ENCODE results near the gene EIF2D. TPM values are rescaled to one million over a fixed set of nuclear protein-coding genes. Genes with fewer than 3 reads are reported as not detected.

The EIF2D gene
- total RNA-seq, 2 donors from 2014 or later = 40.5 to 41.1 TPM

GRCh38 chr1:206558794-206559671 lies 53.2 kb downstream of the EIF2D start:
- Histone ChIP-seq H3K4me1 (ENCODE audit: control insufficient read depth in 1 of 2, low read depth in 2 of 2) (peaks cover 8 to 27% of the 10 kb centered on the region in 2 donors), H3K27me3 (replicated peaks; ENCODE audit: insufficient read depth) (no peaks in the 10 kb centered on the region), H3K36me3 (no peaks in the 10 kb centered on the region), H3K9me3 (no peaks in the 10 kb centered on the region), H3K4me3 (peak overlapping the region; percentile 75), H3K27ac (peak overlapping the region in 1 of 2 donors; percentile 19)
- TF ChIP-seq CTCF (IDR thresholded peaks at IDR 0.05) = no peak
- DNase-seq (ENCODE audit: low spot score) (no peak), ATAC-seq (ENCODE audit: insufficient number of reproducible peaks, low FRiP score, low read depth) (no peak)

- Histone ChIP-seq H3K27ac (peak overlapping the region; percentile 15 to 59), H3K9me3 (no peaks in the 10 kb centered on the region), H3K36me3 (no peaks in the 10 kb centered on the region), H3K4me1 (ENCODE audit: control insufficient read depth in 1 of 2, low read depth in 2 of 2) (peaks cover 8 to 27% of the 10 kb centered on the region in 2 donors), H3K27me3 (replicated peaks; ENCODE audit: insufficient read depth) (no peaks in the 10 kb centered on the region), H3K4me3 (peak overlapping the region; percentile 75)
- DNase-seq (ENCODE audit: low spot score) = no peak
- ATAC-seq (ENCODE audit: insufficient number of reproducible peaks, low FRiP score, low read depth) = no peak
- TF ChIP-seq CTCF (IDR thresholded peaks at IDR 0.05) = no peak
These were observed 54.4 kb downstream of the EIF2D start for GRCh38 chr1:206557636-206558473.

GRCh38 chr1:206556750-206557635 lies 55.3 kb downstream of the EIF2D start:
- H3K36me3 ChIP-seq = no peaks in the 10 kb centered on the region
- H3K27me3 ChIP-seq (replicated peaks; ENCODE audit: insufficient read depth) = no peaks in the 10 kb centered on the region
- ATAC-seq (ENCODE audit: insufficient number of reproducible peaks, low FRiP score, low read depth) = peak; percentile 48
- peak overlapping the region; percentile 15 to 59 for H3K27ac ChIP-seq
- peak; percentile 19 for DNase-seq (ENCODE audit: low spot score)
- no peaks in the 10 kb centered on the region for H3K9me3 ChIP-seq
- no peak for TF ChIP-seq CTCF (IDR thresholded peaks at IDR 0.05)
- peaks cover 8 to 27% of the 10 kb centered on the region in 2 donors for H3K4me1 ChIP-seq (ENCODE audit: control insufficient read depth in 1 of 2, low read depth in 2 of 2)
- H3K4me3 ChIP-seq = peak overlapping the region; percentile 75

GRCh38 chr1:206556047-206556749 lies 56.1 kb downstream of the EIF2D start:
- no peak for TF ChIP-seq CTCF (IDR thresholded peaks at IDR 0.05)
- Histone ChIP-seq H3K4me1 (ENCODE audit: control insufficient read depth in 1 of 2, low read depth in 2 of 2) (peaks cover 8 to 27% of the 10 kb centered on the region in 2 donors), H3K9me3 (no peaks in the 10 kb centered on the region), H3K27me3 (replicated peaks; ENCODE audit: insufficient read depth) (no peaks in the 10 kb centered on the region), H3K4me3 (peak overlapping the region; percentile 75), H3K27ac (no peak overlapping the region), H3K36me3 (no peaks in the 10 kb centered on the region)
- DNase-seq (ENCODE audit: low spot score) = no peak
- no peak for ATAC-seq (ENCODE audit: insufficient number of reproducible peaks, low FRiP score, low read depth)

Measured in thoracic aorta (tissue), 2 donors.